ENCODE measurements around the gene IL16.

IL16 gene
- long read RNA-seq, transcript IL16-203 (7 exons, 2,397 nt) = major isoform, 49 of 184 reads
- long read RNA-seq, partial matches to known transcripts = 93 of 184 reads
- long read RNA-seq, other reads (novel, unspliced or antisense) = 38 of 184 reads

DNA sequence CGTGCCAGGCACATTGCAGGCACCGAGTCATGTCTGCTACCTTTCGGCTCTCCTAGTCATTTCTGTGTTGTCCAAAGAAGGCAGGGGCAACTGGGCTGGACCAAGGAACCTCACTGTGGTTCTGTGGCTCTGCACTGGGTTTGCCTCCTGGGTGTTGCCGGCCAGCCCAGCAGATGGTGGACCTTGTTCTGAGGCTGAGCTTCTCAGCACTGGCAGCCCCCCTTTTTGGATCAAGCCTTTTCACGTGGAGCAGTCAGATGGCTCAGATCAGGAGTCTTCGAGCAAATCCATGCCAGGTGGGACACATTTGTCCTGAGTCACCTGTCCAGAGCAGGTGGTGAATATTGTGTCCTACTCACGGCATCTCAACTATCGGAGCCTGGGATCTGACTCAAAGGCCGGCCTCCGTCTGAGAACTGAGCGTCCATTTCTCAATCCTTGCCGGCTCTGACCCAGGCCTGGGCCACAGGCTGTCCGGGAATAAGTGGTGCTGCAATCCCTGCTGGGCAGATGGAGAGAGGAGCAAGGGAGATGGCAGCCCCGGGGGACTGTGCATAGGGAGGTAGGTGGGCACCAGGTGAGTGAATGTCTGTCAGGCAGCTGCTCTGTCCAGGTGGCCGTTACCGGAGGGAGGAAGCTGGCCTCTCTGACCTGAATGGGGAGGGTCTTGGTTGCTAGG, at the start of gene IL16:
Gene IL16, plus strand, starts transcription at position 304 of the 679 bp plus-strand sequence. CDS start 28,521 bp downstream, outside the sequence.
- Histone ChIP-seq H3K27me3 (ENCODE audit: insufficient read depth, poor library complexity, severe bottlenecking) (peaks cover 2% of the 10 kb centered on the region), H3K27ac (replicated peaks) (no peak within 1 kb of the TSS), H3K4me3 (replicated peaks; ENCODE audit: insufficient read depth, low read length) (no peak within 1 kb of the TSS)
- TF ChIP-seq, protein P1, sequence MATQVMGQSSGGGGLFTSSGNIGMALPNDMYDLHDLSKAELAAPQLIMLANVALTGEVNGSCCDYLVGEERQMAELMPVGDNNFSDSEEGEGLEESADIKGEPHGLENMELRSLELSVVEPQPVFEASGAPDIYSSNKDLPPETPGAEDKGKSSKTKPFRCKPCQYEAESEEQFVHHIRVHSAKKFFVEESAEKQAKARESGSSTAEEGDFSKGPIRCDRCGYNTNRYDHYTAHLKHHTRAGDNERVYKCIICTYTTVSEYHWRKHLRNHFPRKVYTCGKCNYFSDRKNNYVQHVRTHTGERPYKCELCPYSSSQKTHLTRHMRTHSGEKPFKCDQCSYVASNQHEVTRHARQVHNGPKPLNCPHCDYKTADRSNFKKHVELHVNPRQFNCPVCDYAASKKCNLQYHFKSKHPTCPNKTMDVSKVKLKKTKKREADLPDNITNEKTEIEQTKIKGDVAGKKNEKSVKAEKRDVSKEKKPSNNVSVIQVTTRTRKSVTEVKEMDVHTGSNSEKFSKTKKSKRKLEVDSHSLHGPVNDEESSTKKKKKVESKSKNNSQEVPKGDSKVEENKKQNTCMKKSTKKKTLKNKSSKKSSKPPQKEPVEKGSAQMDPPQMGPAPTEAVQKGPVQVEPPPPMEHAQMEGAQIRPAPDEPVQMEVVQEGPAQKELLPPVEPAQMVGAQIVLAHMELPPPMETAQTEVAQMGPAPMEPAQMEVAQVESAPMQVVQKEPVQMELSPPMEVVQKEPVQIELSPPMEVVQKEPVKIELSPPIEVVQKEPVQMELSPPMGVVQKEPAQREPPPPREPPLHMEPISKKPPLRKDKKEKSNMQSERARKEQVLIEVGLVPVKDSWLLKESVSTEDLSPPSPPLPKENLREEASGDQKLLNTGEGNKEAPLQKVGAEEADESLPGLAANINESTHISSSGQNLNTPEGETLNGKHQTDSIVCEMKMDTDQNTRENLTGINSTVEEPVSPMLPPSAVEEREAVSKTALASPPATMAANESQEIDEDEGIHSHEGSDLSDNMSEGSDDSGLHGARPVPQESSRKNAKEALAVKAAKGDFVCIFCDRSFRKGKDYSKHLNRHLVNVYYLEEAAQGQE (IDR thresholded peaks at IDR 0.05; ENCODE audit: insufficient replicate concordance, low read depth) = no peak
- TF ChIP-seq, protein P2, sequence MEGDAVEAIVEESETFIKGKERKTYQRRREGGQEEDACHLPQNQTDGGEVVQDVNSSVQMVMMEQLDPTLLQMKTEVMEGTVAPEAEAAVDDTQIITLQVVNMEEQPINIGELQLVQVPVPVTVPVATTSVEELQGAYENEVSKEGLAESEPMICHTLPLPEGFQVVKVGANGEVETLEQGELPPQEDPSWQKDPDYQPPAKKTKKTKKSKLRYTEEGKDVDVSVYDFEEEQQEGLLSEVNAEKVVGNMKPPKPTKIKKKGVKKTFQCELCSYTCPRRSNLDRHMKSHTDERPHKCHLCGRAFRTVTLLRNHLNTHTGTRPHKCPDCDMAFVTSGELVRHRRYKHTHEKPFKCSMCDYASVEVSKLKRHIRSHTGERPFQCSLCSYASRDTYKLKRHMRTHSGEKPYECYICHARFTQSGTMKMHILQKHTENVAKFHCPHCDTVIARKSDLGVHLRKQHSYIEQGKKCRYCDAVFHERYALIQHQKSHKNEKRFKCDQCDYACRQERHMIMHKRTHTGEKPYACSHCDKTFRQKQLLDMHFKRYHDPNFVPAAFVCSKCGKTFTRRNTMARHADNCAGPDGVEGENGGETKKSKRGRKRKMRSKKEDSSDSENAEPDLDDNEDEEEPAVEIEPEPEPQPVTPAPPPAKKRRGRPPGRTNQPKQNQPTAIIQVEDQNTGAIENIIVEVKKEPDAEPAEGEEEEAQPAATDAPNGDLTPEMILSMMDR (IDR thresholded peaks at IDR 0.05; ENCODE audit: insufficient read depth, low read length) = no peak
- TF ChIP-seq SPI1 (IDR thresholded peaks at IDR 0.05; ENCODE audit: borderline replicate concordance, low read depth) (no peak), POLR2AphosphoS5 (IDR thresholded peaks at IDR 0.05; ENCODE audit: low read depth) (no peak), GABPA (IDR thresholded peaks at IDR 0.05; ENCODE audit: low read depth) (no peak)
- no peak for DNase-seq (ENCODE audit: low read depth in 1 of 2, low spot score in 1 of 2)

DNA sequence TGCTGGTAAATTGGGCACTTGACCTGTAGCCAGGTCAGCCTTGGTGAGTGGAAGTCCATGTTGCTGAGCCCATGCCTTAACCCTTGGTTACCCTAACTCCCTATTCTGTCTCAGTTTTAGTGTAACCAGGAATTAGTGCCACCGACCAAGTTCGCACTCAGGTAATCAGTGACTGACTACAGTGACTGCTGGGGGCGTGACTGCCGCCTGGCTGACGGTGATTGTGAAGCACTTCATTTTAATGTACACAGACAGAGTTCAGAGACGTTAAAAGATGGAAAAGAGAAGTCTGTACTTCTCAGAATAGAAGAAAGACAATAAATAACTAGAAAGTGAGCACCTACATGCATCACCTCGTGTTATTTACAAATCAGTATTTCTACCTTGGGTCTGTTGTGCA, 45.3 kb upstream of the IL16 start:
- no peak overlapping the region for H3K4me3 ChIP-seq (replicated peaks; ENCODE audit: insufficient read depth, low read length)
- no peak for DNase-seq (ENCODE audit: low read depth in 1 of 2, low spot score in 1 of 2)
- TF ChIP-seq, protein P2 (IDR thresholded peaks at IDR 0.05; ENCODE audit: insufficient read depth, low read length) = no peak
- no peak overlapping the region for H3K27ac ChIP-seq (replicated peaks)
- H3K27me3 ChIP-seq (ENCODE audit: insufficient read depth, poor library complexity, severe bottlenecking) = no peaks in the 10 kb centered on the region

DNA sequence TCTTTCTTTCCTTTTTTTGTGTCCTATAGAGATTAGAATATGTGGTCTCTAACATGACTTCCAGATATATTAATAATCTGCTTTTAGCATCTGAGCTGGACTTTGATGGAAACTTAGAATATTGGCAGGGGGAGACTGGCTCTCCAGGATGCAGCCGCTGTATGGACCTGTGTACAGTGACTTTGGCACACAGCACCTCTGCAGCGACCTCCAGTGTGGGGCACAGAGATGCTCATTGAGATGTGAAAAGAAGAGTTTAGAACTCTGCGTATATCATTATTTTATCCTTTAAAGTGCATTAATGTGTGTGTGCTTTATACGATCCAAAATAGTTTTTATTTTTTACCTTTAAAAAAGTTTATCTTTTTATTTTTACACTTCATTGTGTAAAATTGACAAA, 44.3 kb upstream of the IL16 start:
- DNase-seq (ENCODE audit: low read depth in 1 of 2, low spot score in 1 of 2) = no peak
- no peak overlapping the region for H3K27ac ChIP-seq (replicated peaks)
- H3K4me3 ChIP-seq (replicated peaks; ENCODE audit: insufficient read depth, low read length) = no peak overlapping the region
- no peaks in the 10 kb centered on the region for H3K27me3 ChIP-seq (ENCODE audit: insufficient read depth, poor library complexity, severe bottlenecking)
- TF ChIP-seq, protein P1 (IDR thresholded peaks at IDR 0.05; ENCODE audit: insufficient replicate concordance, low read depth) = no peak
- TF ChIP-seq POLR2AphosphoS5 (IDR thresholded peaks at IDR 0.05; ENCODE audit: low read depth) (no peak), SPI1 (IDR thresholded peaks at IDR 0.05; ENCODE audit: borderline replicate concordance, low read depth) (no peak), GABPA (IDR thresholded peaks at IDR 0.05; ENCODE audit: low read depth) (no peak)
- TF ChIP-seq, protein P2 (IDR thresholded peaks at IDR 0.05; ENCODE audit: insufficient read depth, low read length) = no peak

DNA sequence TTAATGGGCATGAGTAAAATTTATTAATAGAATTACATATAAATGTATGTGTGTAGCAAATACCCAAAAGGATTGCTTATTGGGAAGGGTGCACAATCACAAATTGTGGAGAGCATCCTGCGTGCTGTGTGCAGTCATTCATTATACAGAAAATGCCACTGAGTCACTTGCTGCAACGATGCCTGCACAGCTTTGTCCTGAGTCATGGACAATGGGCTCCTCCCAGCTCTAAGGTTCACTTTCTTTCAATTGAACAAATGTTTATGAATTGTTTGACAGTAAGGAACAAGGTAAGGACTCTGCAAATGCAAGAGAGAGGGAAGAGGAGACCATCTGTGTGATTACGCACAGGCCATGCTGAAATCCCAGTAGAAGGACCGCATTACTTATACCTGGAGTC, 43.9 kb upstream of the IL16 start:
- TF ChIP-seq GABPA (IDR thresholded peaks at IDR 0.05; ENCODE audit: low read depth) (no peak), POLR2AphosphoS5 (IDR thresholded peaks at IDR 0.05; ENCODE audit: low read depth) (no peak), SPI1 (IDR thresholded peaks at IDR 0.05; ENCODE audit: borderline replicate concordance, low read depth) (no peak)
- TF ChIP-seq, protein P2 (IDR thresholded peaks at IDR 0.05; ENCODE audit: insufficient read depth, low read length) = no peak
- TF ChIP-seq, protein P1 (IDR thresholded peaks at IDR 0.05; ENCODE audit: insufficient replicate concordance, low read depth) = no peak
- Histone ChIP-seq H3K27me3 (ENCODE audit: insufficient read depth, poor library complexity, severe bottlenecking) (no peaks in the 10 kb centered on the region), H3K27ac (replicated peaks) (no peak overlapping the region), H3K4me3 (replicated peaks; ENCODE audit: insufficient read depth, low read length) (no peak overlapping the region)
- no peak for DNase-seq (ENCODE audit: low read depth in 1 of 2, low spot score in 1 of 2)

Measured in HL-60 (cell line).